Stimulated activated naive CD4-positive, alpha-beta T cell (primary cell): ENCODE data around the gene MTIF3.
"Not testable (repeated sequence)": the region's sequence is repeated elsewhere in the genome, so short reads cannot be mapped to it uniquely, and the experiment has no call there.

Source experiments
- DNase-seq, 6 experiments: peaks; one replicate each; lab custom pipeline; 2025; lab: John Stamatoyannopoulos, UW

MTIF3 gene

GRCh38 chr13:27415116-27415515 is 35.2 kb downstream of the MTIF3 start:
- DNase-seq = no peak

DNA sequence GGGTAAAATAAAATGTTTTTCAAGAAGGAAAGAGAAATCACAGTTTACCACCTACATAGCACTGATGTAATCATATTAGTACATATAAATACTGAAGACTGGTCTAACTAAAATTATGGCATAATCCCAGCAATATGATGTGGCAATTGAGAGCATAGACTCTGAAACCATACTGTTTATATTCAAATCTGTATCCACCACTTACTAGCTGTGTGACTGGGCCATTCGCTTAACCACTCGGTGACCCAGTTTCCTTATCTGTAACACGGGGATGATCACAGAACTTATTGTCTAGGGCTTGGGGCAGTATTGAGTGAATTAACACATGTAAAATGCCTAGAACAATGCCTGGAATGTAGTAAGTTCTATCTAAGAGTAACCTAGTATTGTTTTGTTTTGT is 39.0 kb downstream of the MTIF3 start:
- no peak for DNase-seq

DNA sequence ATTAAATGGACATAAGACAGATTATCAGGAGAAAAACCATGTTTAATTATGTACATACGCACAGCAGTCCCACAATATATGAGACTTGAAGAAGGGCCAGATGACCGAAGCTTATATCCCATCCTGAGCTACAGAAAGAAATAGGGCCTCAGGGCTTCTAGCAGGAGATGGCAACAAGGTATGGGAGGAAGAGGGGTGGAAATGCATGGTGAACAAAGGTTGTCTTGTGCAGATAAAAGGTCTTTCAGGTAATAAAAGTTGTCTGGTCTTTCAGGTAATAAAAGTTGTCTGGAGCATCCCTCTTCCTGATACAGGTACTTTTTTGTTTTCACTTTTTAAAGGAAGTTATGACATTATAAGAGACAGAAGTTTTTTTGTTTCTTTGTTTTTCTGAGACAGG is 41.4 kb downstream of the MTIF3 start:
- no peak for DNase-seq

- DNase-seq = no peak
These were observed 42.3 kb downstream of the MTIF3 start for GRCh38 chr13:27408074-27408473.

DNA sequence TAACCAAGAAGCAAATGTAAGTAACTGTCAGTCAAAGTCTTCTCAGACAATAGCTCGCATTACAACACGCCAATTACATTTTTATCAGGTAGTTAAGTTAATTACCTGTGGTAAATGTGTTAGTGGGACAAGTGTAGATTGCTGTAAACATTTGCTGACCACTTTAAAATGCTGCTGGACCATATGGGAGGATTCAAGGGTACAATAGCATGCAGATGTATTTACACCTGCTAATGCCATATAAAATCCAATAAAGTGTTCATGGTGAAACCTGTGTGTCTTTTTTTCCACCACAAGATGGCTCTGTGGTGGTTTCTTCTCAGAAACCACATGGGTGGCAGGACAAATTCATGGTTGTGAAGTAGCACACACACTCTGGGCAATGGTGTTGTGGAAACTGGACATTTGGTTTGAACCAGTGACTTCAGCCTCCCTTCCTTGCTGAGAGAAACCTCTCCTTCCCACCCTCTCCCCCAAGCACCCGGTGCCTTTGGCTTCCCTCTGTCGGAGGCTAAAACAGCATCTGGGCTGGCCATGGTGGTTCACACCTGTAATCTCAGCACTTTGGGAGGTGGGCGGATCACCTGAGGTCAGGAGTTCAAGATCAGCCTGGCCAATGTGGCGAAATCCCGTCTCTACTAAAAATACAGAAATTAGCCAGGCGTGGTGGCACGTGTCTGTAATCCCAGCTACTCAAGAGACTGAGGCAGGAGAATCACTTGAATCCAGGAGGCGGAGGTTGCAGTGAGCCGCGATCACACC is 44.0 kb downstream of the MTIF3 start:
- peak in 3 of 6 experiments; percentile 5 to 53 (median 47) for DNase-seq

- DNase-seq = no peak
These were observed 44.7 kb downstream of the MTIF3 start for GRCh38 chr13:27405546-27406134.

DNA sequence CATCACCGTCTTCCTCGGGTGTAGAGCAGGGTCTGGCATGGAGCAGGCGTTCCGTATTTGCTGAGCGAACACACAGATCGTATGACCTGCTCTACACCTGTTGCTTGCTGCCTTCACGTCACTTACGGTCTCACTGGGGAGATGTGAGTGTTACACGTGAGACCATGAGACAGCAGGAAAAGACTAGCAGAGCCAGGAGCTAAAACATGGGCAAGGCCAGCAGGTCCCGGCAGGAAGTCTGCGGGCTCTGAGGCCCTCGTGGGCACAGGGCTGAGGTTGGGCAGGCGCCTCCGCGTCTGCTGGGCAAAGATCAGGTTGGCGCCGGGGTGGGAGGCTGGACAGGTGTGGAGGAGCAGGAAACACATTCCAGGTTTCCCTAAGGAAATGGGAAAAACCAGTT is 45.7 kb downstream of the MTIF3 start:
- DNase-seq = no peak

GRCh38 chr13:27403727-27404385 is 46.5 kb downstream of the MTIF3 start:
- DNase-seq = no peak

DNA sequence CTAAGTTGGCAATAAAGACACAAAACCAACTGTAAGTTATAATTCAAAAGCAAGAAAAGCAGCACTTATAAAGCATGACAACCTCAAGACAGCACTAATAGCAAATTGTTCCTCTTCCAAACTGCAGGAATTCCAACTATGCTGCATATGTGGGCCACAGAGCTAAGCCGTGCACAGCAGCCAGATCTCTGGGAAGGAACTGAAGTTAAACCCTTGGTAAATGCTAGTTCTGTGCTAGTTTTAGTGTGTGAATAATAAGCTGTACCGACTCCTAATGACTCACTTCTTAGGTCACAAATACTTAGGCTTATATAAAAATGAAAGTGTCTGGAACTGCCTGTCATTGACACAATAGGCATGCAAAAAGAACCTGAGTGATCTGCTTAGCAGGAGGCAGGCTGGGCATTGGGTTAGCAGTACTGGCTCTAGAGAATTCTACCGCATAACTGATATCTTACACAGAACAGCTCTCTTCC is 47.1 kb downstream of the MTIF3 start:
- DNase-seq = no peak

DNA sequence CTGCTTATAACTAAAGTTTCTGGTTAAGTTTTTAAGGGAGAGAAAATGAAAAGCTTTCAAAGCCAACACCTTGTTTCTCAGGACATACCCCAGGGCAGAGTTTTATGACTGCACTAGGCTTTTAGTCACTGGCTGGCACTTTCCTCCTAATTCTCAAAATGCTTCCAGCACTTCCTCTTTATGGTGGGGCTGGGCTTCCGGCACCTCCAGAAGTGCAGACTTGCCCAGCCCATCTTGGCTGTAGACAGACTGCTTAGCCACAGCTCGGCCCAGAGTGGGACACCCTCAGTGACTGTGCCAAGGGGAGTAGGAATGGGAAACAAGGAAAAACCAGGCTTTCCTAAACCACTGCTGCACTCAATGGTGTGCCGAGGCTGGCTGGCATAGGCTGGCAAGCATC is 49.2 kb downstream of the MTIF3 start:
- DNase-seq = no peak

GRCh38 chr13:27400405-27400804 is 50.0 kb downstream of the MTIF3 start:
- DNase-seq = not testable (repeated sequence)

- no peak for DNase-seq
These were observed 52.0 kb downstream of the MTIF3 start for GRCh38 chr13:27398360-27398759.

- no peak for DNase-seq
These were observed 54.0 kb downstream of the MTIF3 start for GRCh38 chr13:27396252-27396846.

DNA sequence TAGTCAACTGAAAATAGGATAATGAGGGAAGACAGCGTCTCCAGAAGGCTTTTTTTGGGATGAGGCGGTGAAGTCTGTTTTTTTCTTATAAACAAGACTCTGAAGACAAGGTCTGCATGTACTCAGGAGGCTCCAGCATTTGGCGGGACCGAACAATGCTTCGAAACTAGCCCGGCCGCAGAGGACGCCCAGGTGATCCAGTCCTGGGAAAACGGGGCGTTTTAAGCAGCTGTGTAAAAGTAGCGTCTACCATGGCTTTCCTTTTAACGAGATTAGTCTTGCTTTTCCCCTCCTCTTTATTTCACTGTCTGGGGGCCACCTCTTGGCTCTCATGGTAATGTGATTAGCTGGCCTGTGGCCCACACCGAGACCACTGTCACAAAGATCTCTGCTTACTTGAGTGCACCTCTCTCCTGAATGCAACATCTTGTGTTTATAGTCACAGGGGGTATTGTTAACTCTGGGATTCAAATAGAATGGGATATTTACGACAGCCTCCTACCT is 55.3 kb downstream of the MTIF3 start:
- no peak for DNase-seq

DNA sequence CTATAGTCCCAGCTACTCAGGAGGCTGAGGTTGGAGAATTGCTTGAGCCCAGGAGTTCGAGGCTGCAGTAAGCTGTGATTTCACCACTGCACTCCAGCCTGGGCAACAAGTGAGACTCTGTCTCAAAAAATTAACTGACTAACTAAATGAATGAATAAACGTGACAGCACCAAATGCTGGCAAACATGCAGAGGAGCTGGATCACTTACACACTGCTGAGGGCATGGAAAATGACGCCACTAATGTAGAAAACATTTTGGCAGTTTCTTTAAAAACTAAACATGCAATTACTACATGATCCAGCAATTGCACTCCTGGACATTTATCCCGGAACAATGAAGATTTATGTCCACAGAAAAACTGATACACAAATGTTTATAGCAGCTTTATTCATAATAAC is 57.3 kb downstream of the MTIF3 start:
- no peak for DNase-seq

DNA sequence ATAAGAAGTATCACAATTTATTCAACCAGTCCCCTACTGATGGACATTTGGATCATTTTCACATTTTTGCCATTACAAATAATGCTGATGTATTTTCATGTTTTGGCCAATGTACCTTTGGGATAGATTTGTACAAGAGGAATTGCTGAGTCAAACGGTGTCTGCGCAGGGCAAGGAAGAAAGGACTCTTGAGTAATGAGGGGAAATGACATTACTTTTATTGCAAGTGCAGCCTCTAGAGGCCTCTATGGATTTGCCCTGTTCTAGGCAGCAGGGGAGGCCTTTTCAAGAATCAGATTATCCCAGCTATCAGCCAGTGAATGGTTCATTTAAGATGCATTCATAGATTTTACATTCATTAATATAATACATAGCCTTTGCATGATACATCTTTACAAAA is 58.9 kb downstream of the MTIF3 start:
- DNase-seq = no peak

DNA sequence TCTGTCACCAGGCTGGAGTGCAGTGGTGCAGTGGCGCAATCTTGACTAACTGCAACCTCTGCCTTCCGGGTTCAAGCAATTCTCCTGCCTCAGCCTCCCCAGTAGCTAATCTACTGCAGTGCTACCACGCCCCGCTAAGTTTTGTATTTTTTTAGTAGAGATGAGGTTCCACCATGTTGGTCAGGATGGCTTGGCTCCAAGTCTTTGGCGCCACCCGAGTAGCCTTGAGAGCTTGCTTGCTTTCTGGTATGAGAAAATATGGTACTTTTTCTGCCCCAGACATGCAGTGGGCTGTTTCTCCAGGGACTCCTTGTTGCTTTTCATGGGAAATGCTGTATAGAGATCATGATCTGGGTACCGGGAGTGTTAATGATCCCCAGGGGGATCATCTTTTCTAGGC is 60.5 kb downstream of the MTIF3 start:
- DNase-seq = no peak

DNA sequence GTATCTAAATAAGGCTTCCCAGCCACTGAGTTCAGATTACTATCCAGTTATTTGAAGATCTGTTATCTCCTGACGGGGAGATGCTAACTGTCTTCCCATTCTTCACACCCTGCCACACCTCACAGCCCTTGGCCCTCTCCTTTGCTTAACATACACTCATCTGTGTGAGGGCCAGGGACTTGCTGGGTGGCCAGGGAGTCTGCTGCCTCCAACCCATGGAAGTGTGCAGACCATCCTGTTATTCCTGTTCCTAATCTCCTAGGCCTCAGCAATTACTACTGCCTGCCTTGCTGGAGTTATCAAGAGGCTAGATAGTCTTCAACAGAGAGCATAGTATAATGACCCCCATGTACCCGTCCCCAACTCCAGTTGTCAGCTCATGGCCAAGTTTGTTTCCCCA is 62.1 kb downstream of the MTIF3 start:
- no peak for DNase-seq
